Neural progenitor cell (in vitro differentiated cells): ENCODE results near the gene PGAM5. TPM values are rescaled to one million over a fixed set of nuclear protein-coding genes. Genes with fewer than 3 reads are reported as not detected.
A peak's percentile ranks its signal among the peaks of the same experiment; 100 is the strongest.

ENCODE experiments used
- DNase-seq: peaks from one replicate; pipeline ENCODE4 v3.0.0-alpha.2; 2016; ENCODE audit warnings: low spot score
- H2AFZ ChIP-seq: fragments of 200-600 bp; sonication (generic); replicated peaks from 2 replicates; pipeline ENCODE4 v1.6.1; 2016; ENCODE audit warnings: antibody characterized with exemption
- H3F3A ChIP-seq: fragments of 200-600 bp; sonication (generic); 2 replicates; pipeline ENCODE4 v1.6.1; 2016; ENCODE audit warnings: antibody characterized with exemption, low read depth
- H3K27ac ChIP-seq: fragments of 200-600 bp; sonication (generic); 2 replicates; pipeline ENCODE4 v1.5.1; 2016; ENCODE audit warnings: mild to moderate bottlenecking
- H3K27me3 ChIP-seq: fragments of 200-600 bp; sonication (generic); 2 replicates; pipeline ENCODE4 v1.6.1; 2016; ENCODE audit warnings: mild to moderate bottlenecking, moderate library complexity
- H3K36me3 ChIP-seq: fragments of 200-600 bp; sonication (generic); 2 replicates; pipeline ENCODE4 v1.5.1; 2016
- H3K4me1 ChIP-seq: fragments of 200-600 bp; sonication (generic); 2 replicates; pipeline ENCODE4 v1.6.1; 2016; ENCODE audit warnings: mixed run types
- H3K4me2 ChIP-seq: fragments of 200-600 bp; sonication (generic); 2 replicates; pipeline ENCODE4 v1.6.1; 2016
- H3K4me3 ChIP-seq: fragments of 200-600 bp; sonication (generic); 2 replicates; pipeline ENCODE4 v1.5.1; 2016
- H3K79me2 ChIP-seq: fragments of 200-600 bp; sonication (generic); 2 replicates; pipeline ENCODE4 v1.6.1; 2016; ENCODE audit warnings: low read depth
- H3K9ac ChIP-seq: fragments of 200-600 bp; sonication (generic); 2 replicates; pipeline ENCODE4 v1.6.1; 2016
- H3K9me3 ChIP-seq: fragments of 200-600 bp; sonication (generic); 2 replicates; pipeline ENCODE4 v1.5.1; 2016; ENCODE audit warnings: low read depth
- H4K20me1 ChIP-seq: fragments of 200-600 bp; sonication (generic); 2 replicates; pipeline ENCODE4 v1.6.1; 2016; ENCODE audit warnings: low read depth
- H3K27ac Mint-ChIP-seq: 3 replicates; pipeline ENCODE4 v1.8.0; 2021; ENCODE audit warnings: mixed read lengths
- H3K27me3 Mint-ChIP-seq: 2 replicates; pipeline ENCODE4 v1.8.0; 2022; ENCODE audit warnings: low read depth, mild to moderate bottlenecking, inconsistent platforms, moderate library complexity, mixed read lengths; ENCODE audit not compliant: insufficient read depth
- H3K36me3 Mint-ChIP-seq: 3 replicates; pipeline ENCODE4 v1.8.0; 2021; ENCODE audit warnings: mixed read lengths
- H3K4me1 Mint-ChIP-seq: 3 replicates; pipeline ENCODE4 v1.8.0; 2021; ENCODE audit warnings: mixed read lengths
- H3K4me3 Mint-ChIP-seq: 3 replicates; pipeline ENCODE4 v1.8.0; 2021; ENCODE audit warnings: mild to moderate bottlenecking, moderate library complexity, mixed read lengths
- H3K9me3 Mint-ChIP-seq: 3 replicates; pipeline ENCODE4 v1.8.0; 2020; ENCODE audit warnings: mixed read lengths
- EZH2 ChIP-seq: fragments of 200-600 bp; sonication (generic); IDR thresholded peaks from 2 replicates; pipeline ENCODE4 v1.6.1; 2017; ENCODE audit warnings: antibody characterized with exemption, mild to moderate bottlenecking, moderate library complexity
- EZH2phosphoT487 ChIP-seq: fragments of 200-600 bp; sonication (generic); IDR thresholded peaks from 2 replicates; pipeline ENCODE4 v1.6.1; 2017; ENCODE audit warnings: antibody characterized with exemption
- total RNA-seq: library from RNA; depleted of rRNA; stranded (reverse); fragments of >200 nt; gene quantifications from 2 replicates; pipeline ENCODE4 v1.2.3, GENCODE V29; 2015; ENCODE audit warnings: low replicate concordance
- TF ChIP-seq, protein P1 (sequence below): fragments of 200-600 bp; sonication (generic); IDR thresholded peaks from 2 replicates; pipeline ENCODE4 v1.5.1; 2017; ENCODE audit warnings: antibody characterized with exemption, mild to moderate bottlenecking

The PGAM5 gene
- total RNA-seq, 1 donor from 2014 or later = 41.3 TPM

DNA sequence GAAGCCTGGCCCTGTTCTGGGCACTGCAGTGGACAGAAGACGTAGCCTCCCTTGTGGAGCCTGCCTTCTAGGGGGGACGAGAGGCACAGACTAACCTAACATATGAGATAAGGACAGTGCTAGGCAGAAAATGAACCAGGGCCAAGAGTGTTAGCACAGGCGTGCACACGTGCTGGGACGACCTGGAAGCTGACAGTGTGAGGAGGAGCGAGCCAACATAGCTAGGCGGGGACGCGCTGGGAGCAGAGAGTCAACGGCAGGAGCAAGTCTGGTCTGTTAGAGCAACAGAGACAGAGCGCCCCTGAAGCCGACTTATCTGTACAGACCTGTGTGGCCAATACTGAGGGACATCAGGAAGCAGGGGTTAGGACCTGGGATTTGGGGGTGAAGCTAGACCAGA, 15.2 kb upstream of the PGAM5 start:
- H3K36me3 ChIP-seq = no peaks in the 10 kb centered on the region
- peaks cover 25% of the 10 kb centered on the region for H3K36me3 Mint-ChIP-seq
- H3K4me1 Mint-ChIP-seq = no peaks in the 10 kb centered on the region
- H3K27me3 ChIP-seq = no peaks in the 10 kb centered on the region
- H2AFZ ChIP-seq = no peak overlapping the region
- H3K4me3 Mint-ChIP-seq = no peak overlapping the region
- peaks cover 3% of the 10 kb centered on the region for H4K20me1 ChIP-seq
- DNase-seq = no peak
- no peaks in the 10 kb centered on the region for H3K9me3 ChIP-seq
- H3K9me3 Mint-ChIP-seq = no peaks in the 10 kb centered on the region
- H3K27ac ChIP-seq = no peak overlapping the region
- H3K79me2 ChIP-seq = no peaks in the 10 kb centered on the region
- TF ChIP-seq EZH2phosphoT487 = no peak
- TF ChIP-seq, protein P1, sequence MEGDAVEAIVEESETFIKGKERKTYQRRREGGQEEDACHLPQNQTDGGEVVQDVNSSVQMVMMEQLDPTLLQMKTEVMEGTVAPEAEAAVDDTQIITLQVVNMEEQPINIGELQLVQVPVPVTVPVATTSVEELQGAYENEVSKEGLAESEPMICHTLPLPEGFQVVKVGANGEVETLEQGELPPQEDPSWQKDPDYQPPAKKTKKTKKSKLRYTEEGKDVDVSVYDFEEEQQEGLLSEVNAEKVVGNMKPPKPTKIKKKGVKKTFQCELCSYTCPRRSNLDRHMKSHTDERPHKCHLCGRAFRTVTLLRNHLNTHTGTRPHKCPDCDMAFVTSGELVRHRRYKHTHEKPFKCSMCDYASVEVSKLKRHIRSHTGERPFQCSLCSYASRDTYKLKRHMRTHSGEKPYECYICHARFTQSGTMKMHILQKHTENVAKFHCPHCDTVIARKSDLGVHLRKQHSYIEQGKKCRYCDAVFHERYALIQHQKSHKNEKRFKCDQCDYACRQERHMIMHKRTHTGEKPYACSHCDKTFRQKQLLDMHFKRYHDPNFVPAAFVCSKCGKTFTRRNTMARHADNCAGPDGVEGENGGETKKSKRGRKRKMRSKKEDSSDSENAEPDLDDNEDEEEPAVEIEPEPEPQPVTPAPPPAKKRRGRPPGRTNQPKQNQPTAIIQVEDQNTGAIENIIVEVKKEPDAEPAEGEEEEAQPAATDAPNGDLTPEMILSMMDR = no peak
- no peak for TF ChIP-seq EZH2
- H3F3A ChIP-seq = peaks cover 5% of the 10 kb centered on the region
- H3K4me2 ChIP-seq = no peak overlapping the region
- no peak overlapping the region for H3K9ac ChIP-seq
- H3K4me3 ChIP-seq = no peak overlapping the region
- H3K27me3 Mint-ChIP-seq = peaks cover 2% of the 10 kb centered on the region
- peak overlapping the region; percentile 39 for H3K27ac Mint-ChIP-seq
- no peaks in the 10 kb centered on the region for H3K4me1 ChIP-seq

DNA sequence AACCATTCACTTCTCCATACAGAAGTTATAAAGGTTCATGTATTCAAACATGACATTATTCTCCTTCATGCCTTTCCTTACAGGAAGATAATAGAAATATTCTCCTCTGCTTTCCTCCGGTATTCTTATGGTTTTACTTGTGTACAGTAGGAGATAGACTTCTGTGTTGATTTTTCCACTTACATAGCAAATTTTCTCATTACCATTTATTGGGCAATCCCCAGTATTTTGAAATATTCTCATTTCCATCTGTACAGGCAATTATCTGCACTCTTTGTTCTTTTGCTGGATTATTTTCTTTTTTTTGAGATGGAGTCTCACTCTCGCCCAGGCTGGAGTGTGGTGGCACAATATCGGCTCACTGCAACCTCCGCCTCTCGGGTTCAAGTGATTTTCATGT, 12.3 kb upstream of the PGAM5 start:
- H3K9ac ChIP-seq = no peak overlapping the region
- H3K36me3 ChIP-seq = no peaks in the 10 kb centered on the region
- H2AFZ ChIP-seq = no peak overlapping the region
- H3K36me3 Mint-ChIP-seq = peaks cover 25% of the 10 kb centered on the region
- DNase-seq = no peak
- no peaks in the 10 kb centered on the region for H3K9me3 ChIP-seq
- TF ChIP-seq, protein P1 = no peak
- no peak for TF ChIP-seq EZH2phosphoT487
- no peak for TF ChIP-seq EZH2
- H3K4me1 ChIP-seq = no peaks in the 10 kb centered on the region
- H3K27me3 Mint-ChIP-seq = peaks cover 2% of the 10 kb centered on the region
- H3K9me3 Mint-ChIP-seq = no peaks in the 10 kb centered on the region
- H3K79me2 ChIP-seq = no peaks in the 10 kb centered on the region
- no peaks in the 10 kb centered on the region for H4K20me1 ChIP-seq
- H3K27ac Mint-ChIP-seq = no peak overlapping the region
- no peak overlapping the region for H3K4me3 ChIP-seq
- no peak overlapping the region for H3K4me3 Mint-ChIP-seq
- H3K27me3 ChIP-seq = no peaks in the 10 kb centered on the region
- no peak overlapping the region for H3K27ac ChIP-seq
- peaks cover 2% of the 10 kb centered on the region for H3K4me1 Mint-ChIP-seq
- no peak overlapping the region for H3K4me2 ChIP-seq
- H3F3A ChIP-seq = no peaks in the 10 kb centered on the region

DNA sequence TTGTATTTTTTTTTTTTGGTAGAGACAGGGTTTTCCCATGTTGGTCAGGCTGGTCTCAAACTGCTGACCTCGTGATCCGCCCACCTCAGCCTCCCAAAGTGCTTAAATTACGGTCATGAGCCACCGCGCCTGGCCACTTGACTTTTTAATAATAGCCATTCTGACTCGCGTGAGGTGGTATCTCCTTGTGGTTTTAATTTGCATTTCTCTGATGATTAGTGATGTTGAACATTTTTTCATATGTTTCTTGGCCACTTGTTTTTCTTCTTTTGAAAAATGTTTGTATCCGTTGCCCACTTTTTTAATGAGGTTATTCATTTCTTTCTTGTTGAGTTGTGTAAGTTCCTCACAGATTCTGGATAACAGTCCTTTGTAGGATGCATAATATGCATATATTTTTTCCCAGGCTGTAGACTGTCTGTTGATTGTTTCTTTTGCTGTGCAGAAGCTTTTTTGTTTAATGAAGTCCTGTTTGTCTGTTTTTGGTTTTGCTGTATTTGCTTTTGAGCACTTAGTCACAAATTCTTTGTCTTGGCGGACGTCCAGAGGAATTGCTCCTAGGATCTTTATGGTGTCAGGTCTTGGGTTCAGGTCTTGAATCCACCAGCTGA, 10.3 kb upstream of the PGAM5 start:
- Histone ChIP-seq H4K20me1 (no peaks in the 10 kb centered on the region), H3K36me3 (no peaks in the 10 kb centered on the region), H3K9ac (no peak overlapping the region), H3K9me3 (no peaks in the 10 kb centered on the region), H3K4me1 (no peaks in the 10 kb centered on the region), H3F3A (no peaks in the 10 kb centered on the region), H2AFZ (no peak overlapping the region), H3K79me2 (no peaks in the 10 kb centered on the region), H3K4me3 (no peak overlapping the region), H3K27me3 (no peaks in the 10 kb centered on the region), H3K27ac (no peak overlapping the region), H3K4me2 (no peak overlapping the region)
- DNase-seq = no peak
- Mint-ChIP-seq H3K27me3 (peaks cover 2% of the 10 kb centered on the region), H3K4me3 (no peak overlapping the region), H3K27ac (no peak overlapping the region), H3K4me1 (peaks cover 3% of the 10 kb centered on the region), H3K9me3 (no peaks in the 10 kb centered on the region), H3K36me3 (peaks cover 27% of the 10 kb centered on the region)
- TF ChIP-seq EZH2phosphoT487 (no peak), EZH2 (no peak)
- TF ChIP-seq, protein P1 = no peak
